Cardiac muscle cell (in vitro differentiated cells and primary cell): ENCODE measurements around the gene CCN6. TPM values are rescaled to one million over a fixed set of nuclear protein-coding genes. Genes with fewer than 3 reads are reported as not detected.

Source experiments
- DNase-seq, 2 donors: peaks; one replicate each; pipeline versions ENCODE4 v3.0.0 to v3.0.0-alpha.2; 2010 to 2017; ENCODE audit warnings: low read depth in 1 of 2, low spot score in 1 of 2
- H3K27ac ChIP-seq: fragments of 200-600 bp; sonication (generic); 2 replicates; pipeline ENCODE4 v1.5.1; 2016
- H3K27me3 ChIP-seq: fragments of 200-600 bp; sonication (generic); 2 replicates; pipeline ENCODE4 v1.6.0; 2016; ENCODE audit warnings: control low read depth
- H3K36me3 ChIP-seq: fragments of 200-600 bp; sonication (generic); 2 replicates; pipeline ENCODE4 v1.5.1; 2016; ENCODE audit warnings: control low read depth
- H3K4me1 ChIP-seq: fragments of 200-600 bp; sonication (generic); 2 replicates; pipeline ENCODE4 v1.8.1; 2017; ENCODE audit warnings: low read depth, mild to moderate bottlenecking, mixed run types
- H3K4me3 ChIP-seq: fragments of 200-600 bp; sonication (generic); 2 replicates; pipeline ENCODE4 v1.5.1; 2016; ENCODE audit warnings: mild to moderate bottlenecking
- H3K9me3 ChIP-seq: fragments of 200-600 bp; sonication (generic); 2 replicates; pipeline ENCODE4 v1.5.1; 2017; ENCODE audit warnings: low read depth, mild to moderate bottlenecking, control low read depth
- polyA plus RNA-seq: library from polyadenylated mRNA; unstranded; fragments of >200 nt; fragmentation: Nextera tagmentation; extraction: Ambion mirVana; gene quantifications from 2 replicates; pipeline ENCODE4 v1.2.1, GENCODE V29; 2016
- total RNA-seq: library from RNA; depleted of rRNA; stranded (reverse); fragments of >200 nt; gene quantifications from 2 replicates; pipeline ENCODE4 v1.2.3, GENCODE V29; 2016
- TF ChIP-seq, protein P1 (sequence below): IDR thresholded peaks from 2 replicates; pipeline ENCODE4 v1.5.1; 2012; ENCODE audit warnings: low read depth, mild to moderate bottlenecking, low read length

The CCN6 gene
- total and polyA plus RNA-seq, 2 experiments from 2014 or later, result 0.11 TPM; not detected in 1

DNA sequence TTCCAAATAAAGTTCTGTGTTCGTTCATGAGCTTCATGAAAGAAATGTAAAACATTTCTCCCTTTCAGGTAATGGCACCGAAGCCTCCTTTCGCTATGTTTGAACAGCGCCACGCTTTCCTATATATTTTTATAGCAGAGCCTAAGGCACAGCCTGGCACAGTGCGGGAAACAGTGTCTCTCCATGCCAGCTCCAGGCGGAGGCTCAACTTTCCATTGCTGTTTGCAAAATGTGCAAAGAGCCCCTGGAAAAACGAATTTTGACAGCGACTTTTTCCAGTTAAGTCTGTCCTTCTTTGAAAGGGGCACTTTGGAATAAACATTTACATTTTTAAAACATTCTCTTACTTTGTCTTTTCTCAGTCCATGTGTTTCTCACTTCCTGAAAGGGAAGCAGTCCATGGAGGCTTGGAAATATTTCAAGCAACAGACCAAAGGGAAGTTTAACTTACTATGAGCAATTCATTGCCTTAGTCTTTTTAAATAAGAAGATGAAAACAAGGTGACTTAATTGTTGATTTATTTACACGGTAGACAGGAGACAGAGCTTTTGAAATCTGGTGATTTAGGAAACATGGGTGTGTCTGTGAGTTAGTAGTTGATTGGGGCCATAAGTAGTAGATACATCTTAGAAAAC is 769 bp downstream of the CCN6 start:
- TF ChIP-seq, protein P1, sequence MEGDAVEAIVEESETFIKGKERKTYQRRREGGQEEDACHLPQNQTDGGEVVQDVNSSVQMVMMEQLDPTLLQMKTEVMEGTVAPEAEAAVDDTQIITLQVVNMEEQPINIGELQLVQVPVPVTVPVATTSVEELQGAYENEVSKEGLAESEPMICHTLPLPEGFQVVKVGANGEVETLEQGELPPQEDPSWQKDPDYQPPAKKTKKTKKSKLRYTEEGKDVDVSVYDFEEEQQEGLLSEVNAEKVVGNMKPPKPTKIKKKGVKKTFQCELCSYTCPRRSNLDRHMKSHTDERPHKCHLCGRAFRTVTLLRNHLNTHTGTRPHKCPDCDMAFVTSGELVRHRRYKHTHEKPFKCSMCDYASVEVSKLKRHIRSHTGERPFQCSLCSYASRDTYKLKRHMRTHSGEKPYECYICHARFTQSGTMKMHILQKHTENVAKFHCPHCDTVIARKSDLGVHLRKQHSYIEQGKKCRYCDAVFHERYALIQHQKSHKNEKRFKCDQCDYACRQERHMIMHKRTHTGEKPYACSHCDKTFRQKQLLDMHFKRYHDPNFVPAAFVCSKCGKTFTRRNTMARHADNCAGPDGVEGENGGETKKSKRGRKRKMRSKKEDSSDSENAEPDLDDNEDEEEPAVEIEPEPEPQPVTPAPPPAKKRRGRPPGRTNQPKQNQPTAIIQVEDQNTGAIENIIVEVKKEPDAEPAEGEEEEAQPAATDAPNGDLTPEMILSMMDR, result no peak
- Histone ChIP-seq H3K27ac (no peak overlapping the region), H3K4me1 (no peaks in the 10 kb centered on the region), H3K4me3 (no peak overlapping the region), H3K9me3 (no peaks in the 10 kb centered on the region), H3K36me3 (no peaks in the 10 kb centered on the region), H3K27me3 (no peaks in the 10 kb centered on the region)
- DNase-seq, result no peak

DNA sequence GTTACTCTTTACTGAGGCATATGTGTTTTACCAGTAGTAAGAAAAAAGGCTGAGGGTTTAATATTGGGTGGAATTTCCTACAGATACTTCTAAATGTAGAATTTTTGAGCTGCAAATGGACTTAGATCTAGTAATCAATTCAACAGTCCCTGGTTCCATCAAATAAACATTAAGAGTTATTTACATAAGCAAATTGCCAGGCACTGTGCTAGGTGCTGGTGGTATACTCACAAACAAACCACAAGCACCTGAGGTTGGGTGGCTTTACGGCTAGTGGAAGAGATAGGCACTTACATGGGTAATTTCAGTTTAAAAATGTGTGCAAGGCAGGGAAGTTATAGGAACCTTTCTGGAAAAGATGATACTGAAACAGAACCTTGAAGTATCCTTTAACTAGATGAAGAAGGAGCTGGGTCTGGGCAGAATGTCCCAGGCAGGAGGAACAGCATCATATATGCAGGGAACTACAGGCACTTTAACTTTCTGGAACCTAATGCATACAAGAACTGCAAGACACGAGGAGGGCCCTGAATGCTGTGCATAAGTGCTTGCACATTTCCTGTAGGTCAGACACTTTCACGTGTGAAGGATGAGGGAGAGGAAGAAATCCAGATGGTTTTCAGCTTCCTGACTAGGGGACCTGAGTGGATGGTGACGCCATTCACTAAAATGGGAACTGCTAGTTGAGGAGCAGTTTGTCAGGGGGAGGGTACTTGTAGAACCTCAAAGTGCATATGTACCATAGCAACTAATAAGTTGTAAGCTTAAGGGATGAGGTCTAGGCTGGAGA is 4.5 kb downstream of the CCN6 start:
- Histone ChIP-seq H3K27me3 (no peaks in the 10 kb centered on the region), H3K27ac (no peak overlapping the region), H3K4me1 (no peaks in the 10 kb centered on the region), H3K4me3 (no peak overlapping the region), H3K36me3 (no peaks in the 10 kb centered on the region), H3K9me3 (no peaks in the 10 kb centered on the region)
- TF ChIP-seq, protein P1, result no peak
- DNase-seq, result no peak

DNA sequence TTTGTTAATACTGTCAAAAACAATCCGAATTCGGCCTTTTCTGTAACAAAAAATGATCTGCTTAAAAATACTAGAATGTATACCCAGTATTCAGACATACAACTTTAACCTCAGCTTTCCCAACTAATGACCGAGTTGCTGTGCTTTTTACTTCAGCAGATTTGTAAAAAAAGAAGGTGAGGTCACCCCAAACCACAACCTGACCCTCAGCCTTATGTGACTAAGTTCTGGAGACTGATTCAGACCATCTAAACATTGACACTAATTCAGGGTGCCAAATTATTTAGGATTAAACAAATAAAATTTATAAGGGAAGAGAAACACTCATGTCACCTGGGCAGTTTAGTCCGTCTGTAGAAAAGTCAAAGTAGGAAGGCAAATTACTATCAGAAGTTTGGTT is 7.7 kb downstream of the CCN6 start:
- Histone ChIP-seq H3K27ac (no peak overlapping the region), H3K36me3 (no peaks in the 10 kb centered on the region), H3K9me3 (no peaks in the 10 kb centered on the region), H3K27me3 (no peaks in the 10 kb centered on the region), H3K4me3 (no peak overlapping the region), H3K4me1 (no peaks in the 10 kb centered on the region)
- TF ChIP-seq, protein P1, result no peak
- DNase-seq, result no peak

DNA sequence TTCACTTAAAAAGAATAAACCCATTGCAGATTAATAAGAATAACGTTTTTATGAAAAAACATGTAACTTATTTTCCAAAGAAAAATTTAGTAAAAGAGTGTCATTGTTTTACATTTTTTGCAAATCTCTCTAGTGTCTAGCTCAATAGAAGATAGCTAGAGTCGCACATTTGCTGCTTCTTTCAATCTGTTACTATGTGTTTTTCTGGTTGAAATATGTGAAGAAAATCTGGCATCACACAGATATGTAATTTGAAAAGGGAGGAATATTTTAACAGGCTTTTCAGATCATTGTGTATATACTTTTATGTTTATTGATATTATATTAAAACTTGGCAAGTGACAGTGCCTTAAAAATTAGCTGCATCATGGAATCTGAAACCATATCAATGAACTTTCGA is 9.1 kb downstream of the CCN6 start:
- Histone ChIP-seq H3K9me3 (no peaks in the 10 kb centered on the region), H3K4me1 (no peaks in the 10 kb centered on the region), H3K4me3 (no peak overlapping the region), H3K27me3 (no peaks in the 10 kb centered on the region), H3K36me3 (no peaks in the 10 kb centered on the region), H3K27ac (no peak overlapping the region)
- DNase-seq, result no peak
- TF ChIP-seq, protein P1, result no peak

DNA sequence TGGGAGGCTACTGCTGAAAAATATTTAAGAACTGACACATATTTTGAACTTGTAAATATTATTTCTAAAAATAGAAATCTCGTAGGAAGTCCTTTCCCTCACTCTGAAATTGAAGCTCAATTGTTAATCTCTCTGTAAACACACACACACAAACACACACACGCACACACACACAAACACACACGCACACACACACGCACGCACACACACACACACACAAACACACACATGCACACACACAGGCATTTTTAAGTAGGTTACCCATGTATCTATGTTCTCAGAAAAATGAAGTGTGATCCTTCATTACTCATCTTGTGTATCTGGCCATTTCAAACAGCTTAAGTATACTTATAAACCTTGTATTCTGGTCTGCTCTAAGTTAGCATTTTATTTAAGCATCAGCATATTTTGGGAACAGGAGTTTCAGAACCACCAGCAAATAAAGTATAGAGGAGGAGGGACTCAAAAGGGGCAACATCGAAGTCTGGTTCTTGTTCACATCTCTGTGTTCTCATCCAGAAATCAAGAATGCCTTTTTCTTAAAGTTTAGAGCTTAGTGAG is 11.6 kb downstream of the CCN6 start:
- TF ChIP-seq, protein P1, result no peak
- Histone ChIP-seq H3K27ac (no peak overlapping the region), H3K4me3 (no peak overlapping the region), H3K4me1 (no peaks in the 10 kb centered on the region), H3K36me3 (peaks cover 9% of the 10 kb centered on the region), H3K9me3 (no peaks in the 10 kb centered on the region), H3K27me3 (no peaks in the 10 kb centered on the region)
- DNase-seq, result no peak
